Epithelial cell of prostate (primary cell): ENCODE results near the gene CCDC88C.

ENCODE experiments used
- DNase-seq: peaks from one replicate; pipeline ENCODE4 v3.0.0-alpha.2; 2011; ENCODE audit warnings: low read depth, low spot score
- H3K27ac ChIP-seq: fragments of 450-650 bp; 2 replicates; pipeline ENCODE4 v1.5.1; 2017; ENCODE audit warnings: mild to moderate bottlenecking

The CCDC88C gene

GRCh38 chr14:91332171-91332985 is 85.2 kb downstream of the CCDC88C start:
- no peak overlapping the region for H3K27ac ChIP-seq
- DNase-seq, result no peak

DNA sequence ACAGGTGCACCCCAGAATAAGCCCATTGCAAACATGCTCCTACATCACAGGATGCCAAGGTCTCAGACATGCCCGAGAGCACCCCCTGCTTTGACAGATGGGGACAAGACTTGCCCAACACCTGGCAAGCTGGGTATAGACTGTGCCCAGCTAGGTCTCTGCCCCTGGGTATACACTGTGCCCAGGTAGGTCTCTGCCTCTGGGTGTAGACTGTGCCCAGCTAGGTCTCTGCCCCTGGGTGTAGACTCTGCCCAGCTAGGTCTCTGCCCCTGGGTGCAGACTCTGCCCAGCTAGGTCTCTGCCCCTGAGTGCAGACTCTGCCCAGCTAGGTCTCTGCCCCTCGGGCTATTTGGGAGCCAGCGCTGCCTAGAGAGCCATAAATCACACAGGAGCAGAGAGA is 85.9 kb downstream of the CCDC88C start:
- H3K27ac ChIP-seq, result no peak overlapping the region
- DNase-seq, result no peak

DNA sequence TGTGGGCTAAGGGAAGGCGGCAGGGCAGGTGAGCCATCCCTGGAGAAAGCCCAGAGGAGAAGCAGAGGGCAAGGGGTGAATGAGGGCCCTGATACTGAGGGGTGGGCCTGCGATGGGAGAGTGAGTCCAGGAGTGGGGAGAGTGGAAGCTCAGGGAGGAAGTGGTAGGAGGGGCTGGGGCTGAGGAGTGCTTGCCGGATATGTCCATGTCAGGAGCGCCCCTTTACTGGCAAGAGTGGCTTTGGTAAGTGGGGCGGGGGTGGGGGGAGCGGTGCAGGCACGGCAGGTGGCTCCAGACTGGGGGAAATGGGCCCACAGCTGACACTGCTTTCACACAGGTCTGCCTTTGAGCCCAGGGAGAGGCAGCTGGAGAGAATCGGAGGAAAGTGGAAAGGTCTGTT is 86.8 kb downstream of the CCDC88C start:
- no peak overlapping the region for H3K27ac ChIP-seq
- no peak for DNase-seq

GRCh38 chr14:91330096-91330696 is 87.4 kb downstream of the CCDC88C start:
- no peak overlapping the region for H3K27ac ChIP-seq
- DNase-seq, result no peak

- DNase-seq, result no peak
- no peak overlapping the region for H3K27ac ChIP-seq
Measured at GRCh38 chr14:91329486-91330014, 88.1 kb downstream of the CCDC88C start.

DNA sequence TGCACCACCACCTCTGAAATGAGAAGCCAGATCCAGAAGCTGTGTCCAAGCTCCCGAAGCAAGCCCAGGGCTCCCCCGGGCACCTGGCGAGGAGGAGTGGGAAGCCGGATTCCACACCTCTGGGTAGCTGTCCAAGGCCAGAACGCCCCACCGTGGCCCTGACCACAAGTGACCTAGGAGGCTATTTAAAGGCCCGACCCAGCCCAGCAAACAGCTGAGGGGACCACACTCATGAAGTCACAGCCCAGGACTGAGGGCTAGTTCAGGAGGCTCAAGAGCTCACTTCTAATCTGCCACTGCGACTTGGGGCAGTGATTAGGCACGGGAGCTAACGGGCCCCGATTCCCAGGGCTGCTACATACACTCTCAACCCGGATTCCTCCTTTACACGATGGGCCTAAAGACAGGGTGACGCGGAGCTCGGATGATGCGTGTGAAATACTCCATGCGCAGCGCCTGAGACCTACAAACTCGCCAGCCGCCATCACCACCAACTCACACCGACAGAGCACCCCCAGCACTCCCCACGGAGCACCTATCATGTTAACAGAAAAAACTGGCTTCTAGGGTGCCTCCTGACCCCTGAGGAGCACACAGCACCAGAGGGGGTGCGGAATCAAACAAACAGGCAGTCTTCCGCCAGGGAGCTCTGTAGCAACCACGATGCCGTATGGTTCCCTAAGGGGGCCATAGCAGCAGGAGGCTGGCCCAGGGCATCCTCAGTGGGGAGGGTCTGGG is 89.1 kb downstream of the CCDC88C start:
- no peak for DNase-seq
- H3K27ac ChIP-seq, result no peak overlapping the region

DNA sequence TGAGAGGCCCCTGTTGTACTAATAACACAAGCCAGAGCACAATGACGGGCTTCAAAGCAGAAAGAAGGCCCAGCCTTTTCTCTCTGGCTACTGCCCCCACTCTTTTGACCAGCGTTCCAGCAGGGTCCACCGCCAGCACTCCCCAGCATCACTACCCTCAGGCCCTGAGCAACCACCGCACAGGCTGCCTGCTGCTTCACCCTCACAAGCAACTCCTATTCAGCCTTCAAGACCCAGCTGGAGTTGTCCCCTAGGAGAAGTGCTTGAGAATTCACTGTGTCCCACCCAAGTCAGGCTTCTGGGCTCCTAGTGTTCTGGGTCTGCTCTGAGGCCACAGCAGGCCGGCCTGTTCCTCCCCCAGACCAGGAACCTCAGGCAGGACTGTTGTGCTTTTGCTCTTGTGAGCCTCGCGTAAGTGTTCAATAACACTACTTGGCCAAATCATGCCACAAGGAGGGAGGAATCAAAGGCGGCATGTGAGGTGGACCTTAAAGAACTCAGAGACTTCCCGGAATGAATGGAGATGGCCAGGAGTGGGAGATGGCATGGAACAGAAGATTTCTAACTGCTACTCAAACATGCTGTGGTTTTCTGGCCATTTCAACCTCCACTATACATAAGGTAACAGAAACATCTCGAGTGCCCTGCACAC is 89.8 kb downstream of the CCDC88C start:
- H3K27ac ChIP-seq, result no peak overlapping the region
- DNase-seq, result no peak

- no peak for DNase-seq
- no peak overlapping the region for H3K27ac ChIP-seq
Measured at GRCh38 chr14:91327250-91327595, 90.4 kb downstream of the CCDC88C start.

DNA sequence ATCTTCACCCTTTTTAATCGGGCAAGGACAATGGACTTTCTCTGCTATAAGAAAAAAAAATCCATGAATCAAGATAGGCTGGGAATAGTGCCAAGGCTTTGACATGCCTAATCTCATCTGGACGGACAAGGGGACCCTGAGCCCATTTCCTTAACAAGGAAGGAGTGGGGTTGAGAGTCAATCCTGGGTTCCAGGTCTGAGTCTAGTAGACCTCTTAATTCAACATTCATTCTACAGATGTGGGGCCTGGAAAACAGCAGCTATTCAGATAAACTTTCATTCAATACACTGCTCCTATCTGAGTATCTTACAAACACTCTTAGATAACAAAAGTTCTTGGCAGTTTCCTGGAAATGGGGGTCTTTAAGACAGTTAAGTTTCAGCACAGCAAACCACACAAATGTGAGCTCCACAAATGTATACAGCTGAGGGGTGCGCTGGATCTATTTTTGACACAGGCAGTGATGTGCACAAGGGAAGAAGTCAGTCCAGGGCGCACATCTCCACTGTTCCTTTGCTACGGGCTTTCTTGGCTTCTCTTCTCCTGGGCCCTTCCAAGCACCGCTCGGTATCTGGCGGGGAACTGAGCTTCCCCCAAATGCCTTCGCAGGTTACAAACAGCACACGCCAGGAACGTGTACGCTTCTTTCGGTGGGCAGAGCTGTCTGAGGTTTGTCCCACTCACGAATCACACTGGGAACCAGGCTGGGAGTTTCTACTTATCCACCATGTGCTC is 90.9 kb downstream of the CCDC88C start:
- DNase-seq, result no peak
- no peak overlapping the region for H3K27ac ChIP-seq

DNA sequence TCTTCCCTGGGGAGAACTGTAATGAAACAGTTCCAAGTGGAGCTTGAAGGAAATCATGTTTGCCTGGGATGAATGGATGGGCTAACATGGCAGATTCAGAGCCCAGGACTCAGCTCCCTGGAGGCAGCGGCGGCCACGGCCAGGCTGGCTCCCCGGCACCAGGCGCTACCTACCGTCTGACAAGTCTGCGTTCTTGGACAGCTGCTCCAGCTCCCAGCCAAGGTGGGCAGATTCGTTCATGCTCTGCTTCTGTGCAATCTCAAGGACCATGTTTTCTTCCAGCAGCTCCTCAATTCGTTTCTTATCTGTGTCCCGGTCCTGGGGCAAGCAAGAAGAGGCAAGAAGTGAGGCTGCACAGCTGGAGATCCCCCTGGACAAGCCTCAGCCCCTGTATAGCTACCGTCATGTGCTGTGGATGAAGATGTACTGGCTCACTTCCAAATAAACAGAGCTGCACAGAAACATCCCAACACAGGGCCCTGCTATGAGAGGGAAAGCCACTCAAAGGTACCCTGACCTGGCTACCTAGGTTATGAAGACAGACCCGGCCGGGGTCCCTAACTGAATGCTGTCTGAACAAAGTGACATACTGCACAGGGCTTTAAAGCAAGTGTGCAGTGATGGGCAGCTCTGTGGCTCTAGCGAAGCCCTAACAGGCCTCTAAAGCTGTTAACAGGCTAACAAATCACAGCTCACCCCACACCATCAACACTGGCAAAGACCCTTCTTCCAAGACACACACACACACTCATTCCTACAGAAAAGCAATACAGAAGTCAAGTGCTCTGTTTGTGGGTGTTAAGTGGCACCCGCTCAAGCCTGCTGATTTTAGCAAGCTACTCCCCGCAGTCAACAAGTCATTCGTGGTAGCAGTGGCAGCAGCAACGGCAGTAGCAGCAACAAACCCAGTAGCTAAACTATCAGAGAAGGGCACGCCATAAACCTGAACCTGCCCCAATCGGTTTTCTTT is 92.7 kb downstream of the CCDC88C start:
- no peak overlapping the region for H3K27ac ChIP-seq

GRCh38 chr14:91323671-91324605 is 93.7 kb downstream of the CCDC88C start:
- DNase-seq, result no peak
- no peak overlapping the region for H3K27ac ChIP-seq

More for the DNA sequence above, 92.7 kb downstream of the CCDC88C start:
- no peak for DNase-seq

DNA sequence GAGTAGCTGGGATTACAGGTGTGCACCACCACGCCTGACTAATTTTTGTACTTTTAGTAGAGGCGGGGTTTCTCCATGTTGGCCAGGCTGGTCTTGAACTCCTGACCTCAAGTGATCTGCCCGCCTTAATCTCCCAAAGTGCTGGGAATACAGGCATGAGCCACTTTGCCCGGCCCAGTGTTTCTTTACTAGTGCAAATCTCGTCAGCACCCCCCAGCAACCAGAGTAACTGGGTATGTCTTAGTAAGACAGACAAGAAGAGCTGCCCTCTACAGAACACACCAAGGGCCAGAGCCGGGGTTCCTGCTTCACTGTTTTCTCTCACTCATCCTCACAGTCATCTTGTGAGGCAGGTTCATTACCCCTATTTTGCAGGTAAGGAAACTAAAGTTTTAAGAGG is 94.6 kb downstream of the CCDC88C start:
- H3K27ac ChIP-seq, result no peak overlapping the region

DNA sequence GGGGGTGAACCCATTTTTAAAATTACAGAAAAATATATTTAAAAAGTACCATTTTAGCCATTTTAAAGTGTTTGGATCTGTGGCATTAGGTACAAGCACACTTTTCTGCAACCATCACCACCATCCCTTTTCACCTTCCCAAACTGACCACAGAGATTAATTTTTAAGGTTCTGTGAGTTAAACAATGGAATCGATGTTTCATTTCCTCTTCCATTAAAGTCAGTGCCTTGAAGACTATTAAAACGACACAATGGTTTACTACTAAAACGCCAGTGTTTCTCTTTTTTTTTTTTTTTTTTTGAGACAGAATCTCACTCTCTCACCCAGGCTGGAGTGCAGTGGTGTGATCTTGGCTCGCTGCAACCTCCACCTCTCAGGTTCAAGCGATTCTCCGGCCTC is 95.0 kb downstream of the CCDC88C start:
- no peak for DNase-seq
- no peak overlapping the region for H3K27ac ChIP-seq

More for the DNA sequence above, 94.6 kb downstream of the CCDC88C start:
- DNase-seq, result no peak

- no peak overlapping the region for H3K27ac ChIP-seq
- DNase-seq, result no peak
Measured at GRCh38 chr14:91321131-91321530, 96.5 kb downstream of the CCDC88C start.

DNA sequence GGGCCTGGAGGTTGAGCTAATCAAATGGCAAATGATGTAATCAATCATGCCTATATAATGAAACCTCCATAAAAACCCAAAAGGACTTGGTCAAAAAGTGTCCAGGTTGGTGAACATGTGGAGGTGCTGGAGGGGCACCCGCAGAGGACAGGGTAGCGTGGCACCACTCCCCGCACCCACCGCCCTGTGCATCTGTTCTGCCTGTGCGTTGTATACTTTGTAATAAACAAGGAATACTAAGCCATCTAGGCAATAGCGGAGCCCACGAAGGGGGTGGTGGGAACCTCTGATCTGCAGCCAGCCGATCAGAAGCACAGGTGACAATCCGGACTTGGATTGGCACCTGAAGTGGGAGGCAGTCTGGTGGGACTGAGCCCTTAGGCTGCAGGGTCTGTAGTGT is 97.4 kb downstream of the CCDC88C start:
- DNase-seq, result no peak
- no peak overlapping the region for H3K27ac ChIP-seq

DNA sequence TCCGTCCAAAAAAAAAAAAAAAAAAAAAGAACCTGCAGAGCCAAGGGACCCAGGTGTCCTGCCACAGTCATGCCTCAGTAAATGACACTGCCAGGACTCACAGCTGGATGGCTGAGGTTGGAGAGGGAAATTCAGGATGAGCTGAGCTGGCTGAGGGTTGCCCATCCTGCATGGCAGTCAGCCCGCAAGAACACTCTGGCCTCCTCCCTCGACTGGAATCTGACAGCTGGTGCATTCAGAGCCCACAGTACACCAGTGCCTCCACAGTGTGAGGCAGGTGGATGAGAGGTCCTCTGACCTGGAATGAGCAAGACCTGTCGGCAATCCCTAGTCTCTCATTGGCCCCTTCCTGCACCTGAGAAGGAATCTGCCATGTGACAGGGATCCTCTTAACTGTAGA is 98.7 kb downstream of the CCDC88C start:
- DNase-seq, result no peak
- H3K27ac ChIP-seq, result no peak overlapping the region

DNA sequence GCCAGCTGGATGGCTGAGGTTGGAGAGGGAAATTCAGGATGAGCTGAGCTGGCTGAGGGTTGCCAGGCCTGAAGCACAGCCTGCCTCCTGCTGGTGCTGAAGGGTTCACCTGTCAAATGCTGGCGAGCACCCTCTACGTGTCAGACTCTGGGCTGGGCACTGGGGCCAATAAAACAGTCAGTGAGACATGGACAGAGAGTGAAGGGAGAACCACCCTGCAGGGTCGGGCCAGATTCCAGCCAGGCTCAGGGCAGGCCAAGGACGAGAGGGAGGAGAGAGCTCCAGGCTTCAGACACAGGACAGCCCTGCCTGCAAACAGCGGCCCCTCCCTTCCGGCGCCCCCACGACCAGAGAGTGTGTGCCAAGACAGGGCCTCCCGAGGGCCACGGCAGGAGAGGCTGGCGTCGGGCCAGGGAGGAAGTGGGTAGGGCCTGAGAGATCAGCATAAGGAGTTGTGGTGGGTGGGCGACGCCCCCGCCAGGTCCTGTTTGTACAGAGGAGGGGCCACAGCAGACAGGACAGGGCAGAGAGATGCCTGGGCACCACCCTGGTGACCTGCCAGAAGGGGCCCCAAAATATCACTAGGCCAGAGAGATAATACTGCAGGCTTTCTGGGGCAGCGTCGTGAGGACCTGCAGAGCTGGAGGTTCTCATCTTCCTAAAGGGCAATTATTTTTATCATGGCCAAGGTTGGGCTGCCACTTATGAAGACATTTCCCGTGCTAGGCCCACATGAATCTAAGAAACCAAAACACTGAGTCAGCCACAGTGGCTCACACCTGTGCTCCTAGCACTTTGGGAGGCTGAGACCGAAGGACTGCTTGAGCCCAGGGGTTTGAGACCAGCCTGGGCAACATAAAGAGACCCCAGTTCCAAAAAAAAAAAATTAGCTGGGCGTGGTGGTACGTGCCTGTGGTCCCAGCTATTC is 100.0 kb downstream of the CCDC88C start:
- peak overlapping the region; percentile 57 for H3K27ac ChIP-seq
- DNase-seq, result no peak
